ENCODE data around the gene FMN1.

- TF ChIP-seq, protein P1, sequence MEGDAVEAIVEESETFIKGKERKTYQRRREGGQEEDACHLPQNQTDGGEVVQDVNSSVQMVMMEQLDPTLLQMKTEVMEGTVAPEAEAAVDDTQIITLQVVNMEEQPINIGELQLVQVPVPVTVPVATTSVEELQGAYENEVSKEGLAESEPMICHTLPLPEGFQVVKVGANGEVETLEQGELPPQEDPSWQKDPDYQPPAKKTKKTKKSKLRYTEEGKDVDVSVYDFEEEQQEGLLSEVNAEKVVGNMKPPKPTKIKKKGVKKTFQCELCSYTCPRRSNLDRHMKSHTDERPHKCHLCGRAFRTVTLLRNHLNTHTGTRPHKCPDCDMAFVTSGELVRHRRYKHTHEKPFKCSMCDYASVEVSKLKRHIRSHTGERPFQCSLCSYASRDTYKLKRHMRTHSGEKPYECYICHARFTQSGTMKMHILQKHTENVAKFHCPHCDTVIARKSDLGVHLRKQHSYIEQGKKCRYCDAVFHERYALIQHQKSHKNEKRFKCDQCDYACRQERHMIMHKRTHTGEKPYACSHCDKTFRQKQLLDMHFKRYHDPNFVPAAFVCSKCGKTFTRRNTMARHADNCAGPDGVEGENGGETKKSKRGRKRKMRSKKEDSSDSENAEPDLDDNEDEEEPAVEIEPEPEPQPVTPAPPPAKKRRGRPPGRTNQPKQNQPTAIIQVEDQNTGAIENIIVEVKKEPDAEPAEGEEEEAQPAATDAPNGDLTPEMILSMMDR (IDR thresholded peaks at IDR 0.05), result no peak
- TF ChIP-seq POLR2A (IDR thresholded peaks at IDR 0.05), result no peak
Observed at GRCh38 chr15:32794973-32795372, 399.5 kb downstream of the FMN1 start.
